ENCODE measurements around the gene LYRM4. TPM values are rescaled to one million over a fixed set of nuclear protein-coding genes. Genes with fewer than 3 reads are reported as not detected.

LYRM4 gene
- total and polyA plus RNA-seq, 2 experiments from 2014 or later, result 51.0 to 62.0 TPM

DNA sequence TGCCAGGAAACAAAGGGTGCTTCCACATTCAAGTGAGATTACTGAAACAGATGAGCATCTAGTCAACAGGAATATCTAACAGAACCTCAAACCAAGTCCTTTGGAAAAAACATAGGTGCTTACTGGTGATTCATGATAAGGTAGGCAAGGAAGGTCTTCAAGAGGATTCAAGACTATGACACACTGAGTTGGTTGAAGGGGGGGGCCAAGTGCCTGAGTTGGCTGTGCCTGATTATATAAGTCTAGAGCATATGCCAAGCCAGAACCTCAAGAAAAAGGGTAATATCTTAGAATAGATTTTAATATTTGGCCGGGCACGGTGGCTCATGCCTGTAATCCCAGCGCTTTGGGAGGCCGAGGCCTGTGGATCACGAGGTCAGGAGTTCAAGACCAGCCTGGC lies 63.7 kb downstream of the LYRM4 start (continued):
- TF ChIP-seq REST (IDR thresholded peaks at IDR 0.05; ENCODE audit: unreplicated experiment), result no peak
- no peak for TF ChIP-seq NANOG (IDR thresholded peaks at IDR 0.05; ENCODE audit: borderline replicate concordance)
- TF ChIP-seq POLR2AphosphoS5 (IDR thresholded peaks at IDR 0.05; ENCODE audit: low read depth), result no peak
- no peak for TF ChIP-seq EZH2 (IDR thresholded peaks at IDR 0.05; ENCODE audit: low read depth, unreplicated experiment)

- peak overlapping the region; percentile 37; the same call in 1 of the 2 replicates for H3K27ac Mint-ChIP-seq
- no peaks in the 10 kb centered on the region for H3K27me3 ChIP-seq (ENCODE audit: insufficient read depth)
- H3K4me3 Mint-ChIP-seq, result no peak overlapping the region
- no peak overlapping the region for H3K27ac ChIP-seq (ENCODE audit: low read depth)
- no peak overlapping the region for H3K4me3 ChIP-seq
- no peaks in the 10 kb centered on the region for H3K9me2 ChIP-seq (ENCODE audit: insufficient read depth)
- H4K20me1 ChIP-seq (replicated peaks; ENCODE audit: insufficient read depth), result peaks cover 19% of the 10 kb centered on the region
- peaks cover 5% of the 10 kb centered on the region; the same call in 2 of the 3 replicates for H3K36me3 Mint-ChIP-seq (ENCODE audit: low read depth)
- peaks cover 7% of the 10 kb centered on the region for H3K79me2 ChIP-seq (replicated peaks; ENCODE audit: insufficient read depth)
- H3F3A ChIP-seq (replicated peaks; ENCODE audit: low read depth), result no peaks in the 10 kb centered on the region
- DNase-seq (ENCODE audit: low spot score), result no peak
- H3K4me1 ChIP-seq (ENCODE audit: insufficient read depth), result no peaks in the 10 kb centered on the region
- TF ChIP-seq ZNF462 (CRISPR knock-in tag; IDR thresholded peaks at IDR 0.05), result no peak
- TF ChIP-seq ETS1 (IDR thresholded peaks at IDR 0.05), result no peak
- no peak for TF ChIP-seq NANOG (IDR thresholded peaks at IDR 0.05; ENCODE audit: borderline replicate concordance)
- no peaks in the 10 kb centered on the region for H3K9me3 Mint-ChIP-seq
- peak; percentile 90 for ATAC-seq
- H3K4me2 ChIP-seq, result no peak overlapping the region
- no peaks in the 10 kb centered on the region for H3K36me3 ChIP-seq (ENCODE audit: insufficient read depth)
- H2AFZ ChIP-seq, result no peak overlapping the region
- no peaks in the 10 kb centered on the region for H3K27me3 Mint-ChIP-seq (ENCODE audit: insufficient read depth, low read depth, poor library complexity)
- H3K4me1 Mint-ChIP-seq, result peaks cover 22% of the 10 kb centered on the region
These were observed 68.5 kb downstream of the LYRM4 start for GRCh38 chr6:5192135-5192794.
